NCI-H1092 treated with DMSO at 0.1 percent for 48 hours (cell line): ENCODE results near the gene IL18RAP.

Experiments used
- DNase-seq: peaks from one replicate; lab custom pipeline; 2025; lab: John Stamatoyannopoulos, UW

The IL18RAP gene

GRCh38 chr2:102499558-102499957 lies 76.6 kb downstream of the IL18RAP start:
- DNase-seq: no peak
